ENCODE data around the gene NCAM1. TPM values are rescaled to one million over a fixed set of nuclear protein-coding genes. Genes with fewer than 3 reads are reported as not detected.

The NCAM1 gene
- total RNA-seq, 4 donors from 2014 or later: 7.2 to 18.6 (median 14.4) TPM

DNA sequence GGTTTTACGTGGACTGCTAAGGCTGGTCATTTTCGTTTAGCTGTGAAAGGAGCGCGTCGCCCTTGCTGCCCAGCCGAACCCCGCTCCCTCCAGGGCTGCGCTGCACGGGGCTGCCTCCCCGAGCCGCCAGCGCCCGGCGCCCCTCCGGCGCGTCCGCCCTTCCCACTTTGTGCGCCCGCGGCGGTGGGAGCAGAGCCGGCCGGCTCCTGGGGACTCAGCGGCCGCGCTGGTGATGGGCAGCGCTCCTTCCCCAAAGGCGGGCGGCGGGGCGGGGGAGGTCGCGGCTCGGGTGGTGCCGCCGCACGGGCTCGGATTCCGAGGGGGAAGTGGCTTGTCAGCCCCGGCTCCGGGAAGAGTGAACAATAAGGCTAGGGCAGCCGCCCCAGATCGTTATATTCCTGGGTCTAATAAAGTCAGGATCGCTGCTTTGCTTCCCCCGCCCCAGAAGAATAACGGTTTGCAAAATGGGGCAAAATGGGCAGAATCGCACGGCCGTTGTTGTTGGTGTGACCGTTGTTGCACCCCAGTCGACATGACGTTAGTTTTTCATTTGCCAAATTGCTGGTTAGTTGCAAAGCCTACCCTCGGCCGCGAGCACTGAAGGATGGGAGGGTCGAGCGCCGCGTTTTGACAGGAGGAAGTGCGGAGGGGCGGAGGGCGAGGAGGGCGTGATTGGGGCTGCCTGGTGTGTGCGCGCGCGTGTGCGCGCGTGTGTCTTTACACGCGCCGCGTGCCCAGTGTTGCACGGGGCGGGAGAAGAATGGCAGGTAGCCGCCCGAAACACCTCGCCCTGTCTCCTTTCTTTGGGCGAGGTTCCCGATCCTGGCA is 745 bp downstream of the NCAM1 start:
- no peaks in the 10 kb centered on the region for H3K9me3 ChIP-seq
- peak; percentile 8 for DNase-seq
- H3K36me3 ChIP-seq: no peaks in the 10 kb centered on the region
- H3K27ac ChIP-seq: peak overlapping the region; percentile 22 to 68 (median 56)
- TF ChIP-seq POLR2AphosphoS5 (IDR thresholded peaks at IDR 0.05) (no peak), EP300 (IDR thresholded peaks at IDR 0.05; ENCODE audit: low read depth) (no peak), POLR2A (IDR thresholded peaks at IDR 0.05) (no peak)
- intact Hi-C loops (cut with DNase I; ENCODE audit: low total_unique reads) (no loop called here), in situ Hi-C loops (cut with MboI; ENCODE audit: low pct_ligation_motif_present in 1 of 4, low pct_unique_long_range_greater_than_20kb in 1 of 4, low sequenced_read_pairs in 3 of 4) (no loop called here)
- 0 to 2% methylated on average over 1 to 82 of the region's 82 CpGs for WGBS, 2 donors (ENCODE audit: low coverage in 1 of 2)
- H3K4me3 ChIP-seq: peak overlapping the region; percentile 37 to 54 (median 46)
- H3K27me3 ChIP-seq: peaks cover 71% of the 10 kb centered on the region
- peaks cover 0 to 10% (median 6%) of the 10 kb centered on the region in 4 donors for H3K4me1 ChIP-seq

- intact Hi-C loops (cut with DNase I; ENCODE audit: low total_unique reads): no loop called here
- Histone ChIP-seq H3K4me1 (peaks cover 0 to 10% (median 6%) of the 10 kb centered on the region in 4 donors), H3K9me3 (no peaks in the 10 kb centered on the region), H3K36me3 (no peaks in the 10 kb centered on the region), H3K27me3 (peaks cover 71% of the 10 kb centered on the region), H3K27ac (peak overlapping the region; percentile 9 to 68 (median 56)), H3K4me3 (peak overlapping the region; percentile 37 to 54 (median 46))
- TF ChIP-seq CTCF (IDR thresholded peaks at IDR 0.05): no peak
- no peak for TF ChIP-seq POLR2AphosphoS5 (IDR thresholded peaks at IDR 0.05)
- no peak for TF ChIP-seq POLR2A (IDR thresholded peaks at IDR 0.05)
- TF ChIP-seq EP300 (IDR thresholded peaks at IDR 0.05; ENCODE audit: low read depth): no peak
- in situ Hi-C loops (cut with MboI; ENCODE audit: low pct_ligation_motif_present in 1 of 4, low pct_unique_long_range_greater_than_20kb in 1 of 4, low sequenced_read_pairs in 3 of 4): no loop called here
- 5 to 10% methylated on average over 8 to 50 of the region's 67 CpGs for WGBS, 2 donors (ENCODE audit: low coverage in 1 of 2)
- DNase-seq: peak; percentile 44
These were observed 1.6 kb downstream of the NCAM1 start for GRCh38 chr11:112962579-112963367.

DNA sequence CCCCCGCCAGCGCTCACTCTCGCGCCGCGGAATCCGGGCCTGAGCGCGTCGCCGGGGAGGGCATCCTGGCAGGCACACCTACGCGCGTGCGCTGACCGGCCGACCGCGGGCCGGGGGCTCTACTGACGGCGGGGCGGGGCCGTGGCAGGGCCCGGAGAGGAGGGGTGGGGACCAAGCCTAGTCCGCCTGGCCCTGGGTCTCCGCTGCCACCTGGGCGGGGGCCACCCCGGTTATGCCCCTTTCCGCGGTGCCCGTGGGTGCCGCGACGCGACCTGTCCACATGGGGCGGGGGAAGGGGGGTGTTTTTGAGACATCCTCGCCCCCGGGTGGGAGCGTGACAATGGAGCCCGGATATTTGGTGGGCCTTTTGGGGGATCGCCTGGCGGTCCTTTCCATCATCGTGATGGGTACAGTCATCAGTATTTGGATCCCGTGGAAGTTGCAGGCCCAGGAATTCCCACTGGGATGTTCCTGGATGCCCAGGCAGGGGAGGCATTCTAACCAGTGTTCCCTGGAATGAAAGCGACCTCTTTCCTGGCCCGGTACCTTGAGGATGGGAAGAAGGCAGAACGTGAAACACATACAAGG is 2.2 kb downstream of the NCAM1 start:
- intact Hi-C loops (cut with DNase I; ENCODE audit: low total_unique reads) (no loop called here), in situ Hi-C loops (cut with MboI; ENCODE audit: low pct_ligation_motif_present in 1 of 4, low pct_unique_long_range_greater_than_20kb in 1 of 4, low sequenced_read_pairs in 3 of 4) (no loop called here)
- Histone ChIP-seq H3K27me3 (peaks cover 66% of the 10 kb centered on the region), H3K36me3 (no peaks in the 10 kb centered on the region), H3K4me1 (peaks cover 0 to 10% (median 6%) of the 10 kb centered on the region in 4 donors), H3K9me3 (no peaks in the 10 kb centered on the region), H3K27ac (peak overlapping the region; percentile 9 to 68 (median 56)), H3K4me3 (peak overlapping the region; percentile 37 to 54 (median 46))
- TF ChIP-seq EP300 (IDR thresholded peaks at IDR 0.05; ENCODE audit: low read depth): no peak
- no peak for TF ChIP-seq POLR2AphosphoS5 (IDR thresholded peaks at IDR 0.05)
- no peak for TF ChIP-seq CTCF (IDR thresholded peaks at IDR 0.05)
- TF ChIP-seq POLR2A (IDR thresholded peaks at IDR 0.05): no peak
- WGBS, 2 donors (ENCODE audit: low coverage in 1 of 2): 20 to 33% methylated on average over 2 to 37 of the region's 48 CpGs
- no peak for DNase-seq

DNA sequence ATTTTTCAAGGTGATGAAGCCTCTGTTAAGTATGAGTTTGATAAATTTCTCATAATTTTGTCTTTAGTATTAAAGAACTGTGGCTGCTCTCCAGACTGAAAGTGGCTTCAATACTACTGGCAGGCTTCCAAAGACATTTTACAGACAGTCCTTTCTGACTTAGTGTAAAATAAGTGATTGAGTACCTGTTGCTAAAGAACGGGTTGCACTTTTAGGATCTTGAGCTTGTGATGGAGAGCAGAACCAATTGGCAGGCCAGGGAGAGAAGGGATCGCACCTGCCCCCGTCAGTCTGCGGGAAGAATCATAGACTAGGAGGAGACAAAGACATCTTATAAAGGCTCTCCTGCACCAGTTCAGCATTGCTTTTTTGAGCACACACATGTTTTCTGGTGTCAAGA is 4.4 kb downstream of the NCAM1 start:
- H3K4me3 ChIP-seq: no peak overlapping the region
- H3K9me3 ChIP-seq: no peaks in the 10 kb centered on the region
- no peak for TF ChIP-seq CTCF (IDR thresholded peaks at IDR 0.05)
- no peak for TF ChIP-seq POLR2A (IDR thresholded peaks at IDR 0.05)
- no peak for TF ChIP-seq POLR2AphosphoS5 (IDR thresholded peaks at IDR 0.05)
- no peak for TF ChIP-seq EP300 (IDR thresholded peaks at IDR 0.05; ENCODE audit: low read depth)
- WGBS, 2 donors (ENCODE audit: low coverage in 1 of 2): 63 to 68% methylated on average over 3 to 4 of the region's 4 CpGs
- no peak for DNase-seq
- in situ Hi-C loops (cut with MboI; ENCODE audit: low pct_ligation_motif_present in 1 of 4, low pct_unique_long_range_greater_than_20kb in 1 of 4, low sequenced_read_pairs in 3 of 4) (no loop called here), intact Hi-C loops (cut with DNase I; ENCODE audit: low total_unique reads) (no loop called here)
- no peak overlapping the region for H3K27ac ChIP-seq
- H3K4me1 ChIP-seq: peaks cover 3 to 10% (median 6%) of the 10 kb centered on the region in 4 donors
- H3K27me3 ChIP-seq: peaks cover 47% of the 10 kb centered on the region
- H3K36me3 ChIP-seq: no peaks in the 10 kb centered on the region

Data from transverse colon (tissue), 4 donors.